Urothelium cell line (cell line): ENCODE data around the gene RAI14.

Source experiments
- DNase-seq: peaks from one replicate; pipeline ENCODE4 v3.0.0; 2011; ENCODE audit warnings: low spot score, mixed read lengths
- FAIRE-seq: peaks from 2 replicates; lab custom pipeline; 2011; peaks lifted over from hg19 to GRCh38; lab: Jason Lieb, UNC

The RAI14 gene

DNA sequence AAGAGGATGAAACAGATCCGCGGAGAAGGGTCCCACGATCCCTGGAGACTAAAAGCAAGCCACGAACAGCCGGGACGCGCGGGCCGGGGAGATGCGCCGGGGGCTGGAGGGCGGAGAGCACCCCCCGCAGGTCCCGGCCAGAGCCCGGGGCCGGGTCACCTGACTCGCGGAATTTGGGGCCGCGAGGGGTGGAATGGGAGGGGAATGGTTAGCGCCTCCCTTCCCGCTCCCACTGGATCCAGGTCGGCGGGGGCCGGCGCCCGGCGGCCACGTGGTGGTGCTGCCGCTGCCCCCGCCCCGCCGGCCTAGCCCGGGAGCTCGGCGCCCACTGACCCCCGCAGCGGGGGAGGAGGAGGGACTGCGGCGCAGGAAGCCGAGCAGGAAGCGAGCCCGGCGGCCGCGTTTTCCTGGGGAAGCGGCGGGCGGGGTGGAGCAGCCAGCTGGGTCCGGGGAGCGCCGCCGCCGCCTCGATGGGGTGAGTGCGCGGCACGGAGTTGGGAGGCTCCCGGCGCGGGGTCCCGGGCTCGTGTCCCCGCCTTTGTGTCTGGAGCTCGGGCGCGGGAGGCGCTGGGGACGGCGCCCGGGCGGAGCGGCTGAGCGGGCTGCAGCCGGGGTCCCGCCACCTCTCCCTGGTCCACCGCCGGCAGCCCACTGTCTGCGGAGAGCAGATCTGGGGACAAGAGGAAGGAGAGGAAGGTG, at the start of gene RAI14:
TSS of gene RAI14 (plus strand) at position 328 of the 699 bp plus-strand sequence. CDS start 30,592 bp downstream, outside the sequence.
- DNase-seq = peak; percentile 95
- no peak for FAIRE-seq

DNA sequence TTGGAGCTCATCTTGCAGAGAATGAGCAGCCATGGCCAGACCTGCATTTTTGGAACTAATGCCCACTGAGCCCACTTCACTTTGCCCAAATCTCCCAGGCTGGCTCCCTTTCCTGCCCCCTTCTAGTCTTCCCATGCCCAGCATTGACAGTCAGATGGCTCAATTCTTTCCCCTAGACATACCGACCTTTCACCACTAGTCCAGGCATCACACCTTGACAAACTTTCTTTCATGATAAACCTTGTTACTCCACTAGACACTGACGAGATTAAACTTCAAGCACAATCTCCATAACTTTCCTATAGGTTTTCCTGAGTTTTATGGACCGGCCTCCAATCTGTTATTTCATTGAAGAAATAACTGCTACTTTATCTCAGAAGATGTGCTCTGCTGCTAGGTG, 47.8 kb upstream of the RAI14 start:
- no peak for FAIRE-seq
- no peak for DNase-seq

DNA sequence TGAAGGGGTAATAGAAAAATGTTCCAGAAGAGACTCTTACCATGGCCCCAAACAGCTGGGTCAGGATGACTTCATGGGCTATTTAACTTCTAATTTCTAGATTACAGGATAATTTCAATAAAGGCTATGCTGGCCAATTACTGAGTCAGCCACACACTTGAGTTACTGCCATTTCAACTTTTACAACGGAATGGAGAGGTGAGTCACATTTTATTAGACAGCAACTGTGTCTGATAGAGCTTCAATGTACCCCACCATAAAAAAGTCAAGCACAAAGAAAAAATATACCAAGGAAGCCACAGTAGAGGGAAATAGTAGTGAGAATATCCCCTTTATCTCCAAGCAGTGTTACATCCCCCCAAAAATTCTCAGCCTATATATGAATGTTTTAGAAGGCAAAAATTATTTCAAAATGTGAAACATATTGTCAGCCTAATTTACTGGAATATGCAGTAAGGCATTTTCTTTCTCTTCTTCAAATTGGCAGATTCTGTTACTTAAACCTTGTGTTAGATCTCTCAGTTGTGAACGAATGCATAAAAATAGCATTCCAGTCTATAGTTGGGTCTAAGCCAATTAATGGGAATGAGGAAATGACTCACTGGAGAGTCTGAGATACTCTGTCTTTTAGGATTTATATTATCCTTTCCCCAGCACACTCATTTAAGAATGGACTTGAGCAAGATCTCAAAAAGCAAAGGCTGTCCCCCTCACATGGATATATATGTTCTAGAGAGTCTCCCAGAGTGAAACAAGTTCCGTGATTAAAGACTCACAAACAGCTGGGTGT, 47.1 kb upstream of the RAI14 start:
- DNase-seq (peak; percentile 72), FAIRE-seq (no peak)

DNA sequence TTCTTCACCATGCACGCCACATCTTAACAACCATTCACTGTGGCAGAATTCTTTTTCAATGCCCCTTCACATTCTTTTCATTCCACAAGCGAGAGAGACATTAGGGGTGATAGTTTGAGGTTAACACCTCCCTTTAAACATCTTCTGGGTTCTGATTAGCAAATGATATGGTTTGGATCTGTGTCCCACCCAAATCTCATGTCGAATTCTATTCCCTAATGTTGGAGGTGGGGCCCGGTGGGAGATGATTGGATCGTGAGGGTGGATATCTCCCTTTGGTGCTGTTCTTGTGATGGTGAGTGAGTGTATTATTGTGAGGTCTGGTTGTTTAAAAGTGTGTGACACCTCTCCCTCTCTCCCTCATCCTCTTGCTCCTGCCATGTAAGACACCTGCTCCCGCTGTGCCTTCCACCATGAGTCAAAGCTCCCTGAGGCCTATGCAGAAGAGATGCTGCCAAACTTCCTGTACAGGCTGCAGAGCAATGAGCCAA, 46.1 kb upstream of the RAI14 start:
- DNase-seq (no peak), FAIRE-seq (peak; percentile 44)

DNA sequence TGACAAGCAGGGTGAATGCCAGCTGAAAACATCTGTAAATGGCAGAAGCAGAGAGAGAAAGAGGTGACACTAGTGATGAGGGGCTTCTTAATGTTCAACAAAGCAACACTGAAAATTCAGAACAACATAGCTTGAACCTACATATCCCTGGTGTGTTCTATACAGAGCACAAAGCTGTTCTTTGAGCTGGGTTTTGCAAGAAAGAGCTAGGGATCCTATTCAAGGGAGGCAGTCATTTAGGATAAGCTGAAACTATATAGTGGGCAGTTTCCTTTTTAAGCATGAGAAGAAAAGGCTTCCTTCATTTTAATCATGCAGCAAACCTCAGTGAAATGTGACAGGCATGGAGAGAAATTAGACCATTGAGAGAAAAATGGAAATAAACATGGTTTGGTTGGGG, 45.6 kb upstream of the RAI14 start:
- FAIRE-seq = no peak
- no peak for DNase-seq

DNA sequence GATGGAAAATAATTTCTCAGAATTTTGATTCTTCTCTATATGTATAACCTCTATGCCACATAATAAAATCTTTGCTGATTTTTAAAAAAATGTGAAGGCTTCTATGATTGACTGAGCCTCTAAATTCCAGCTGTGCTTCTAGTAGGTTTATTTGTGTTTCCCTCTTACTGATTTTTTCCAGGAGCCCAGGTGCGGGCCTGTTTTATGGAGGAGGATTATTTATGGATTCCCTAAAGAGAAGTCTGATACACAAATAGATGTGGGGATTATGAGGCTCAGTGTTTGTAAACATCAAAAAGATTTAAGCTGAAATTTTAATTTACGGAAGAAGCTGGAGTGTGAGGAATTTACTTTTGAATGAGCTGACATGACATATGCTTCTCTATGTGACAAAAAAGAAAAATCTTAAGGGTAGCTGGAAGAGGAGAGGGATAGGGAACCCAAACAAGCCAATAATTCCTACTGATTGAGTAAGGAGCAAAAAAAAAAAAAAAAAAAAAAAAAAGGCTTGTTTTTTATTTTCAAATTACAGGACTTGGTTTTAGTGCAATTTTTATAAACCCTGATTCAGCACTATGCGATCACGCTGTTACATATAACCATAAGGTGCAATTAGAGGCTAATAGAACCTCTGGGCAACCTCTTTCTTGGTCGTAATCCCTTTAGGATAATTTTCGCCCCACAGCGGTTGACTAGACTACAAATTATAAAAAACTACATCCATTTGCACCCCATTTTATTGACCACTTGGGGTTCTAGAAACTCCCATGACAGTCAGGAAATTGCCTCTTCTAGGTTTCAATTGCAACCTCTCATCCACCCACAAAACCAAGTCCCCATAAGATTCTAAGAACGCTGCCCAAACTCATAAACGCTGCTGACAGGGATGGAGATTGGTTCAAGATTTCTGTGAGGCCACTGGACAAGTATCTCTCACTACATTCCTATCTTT, 44.4 kb upstream of the RAI14 start:
- DNase-seq (no peak), FAIRE-seq (no peak)

DNA sequence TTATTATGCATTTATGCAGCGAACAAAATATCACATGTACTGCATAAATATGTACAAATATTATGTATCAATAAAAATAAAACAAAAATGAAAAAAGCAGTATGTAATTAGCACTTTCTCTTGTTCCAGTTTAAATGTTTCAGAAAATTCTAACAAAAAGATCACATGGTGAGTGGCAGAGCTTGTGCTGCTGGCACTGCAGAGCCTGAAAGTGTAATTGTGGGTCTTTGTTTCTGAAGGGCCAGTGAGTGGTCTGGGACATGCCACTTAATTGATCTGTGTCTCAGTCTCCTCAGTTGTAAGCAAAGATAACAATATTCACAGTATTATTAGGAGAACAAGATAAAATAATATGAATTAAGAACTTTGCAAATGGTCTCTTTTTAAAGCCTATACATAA, 39.5 kb upstream of the RAI14 start:
- FAIRE-seq (no peak), DNase-seq (no peak)

DNA sequence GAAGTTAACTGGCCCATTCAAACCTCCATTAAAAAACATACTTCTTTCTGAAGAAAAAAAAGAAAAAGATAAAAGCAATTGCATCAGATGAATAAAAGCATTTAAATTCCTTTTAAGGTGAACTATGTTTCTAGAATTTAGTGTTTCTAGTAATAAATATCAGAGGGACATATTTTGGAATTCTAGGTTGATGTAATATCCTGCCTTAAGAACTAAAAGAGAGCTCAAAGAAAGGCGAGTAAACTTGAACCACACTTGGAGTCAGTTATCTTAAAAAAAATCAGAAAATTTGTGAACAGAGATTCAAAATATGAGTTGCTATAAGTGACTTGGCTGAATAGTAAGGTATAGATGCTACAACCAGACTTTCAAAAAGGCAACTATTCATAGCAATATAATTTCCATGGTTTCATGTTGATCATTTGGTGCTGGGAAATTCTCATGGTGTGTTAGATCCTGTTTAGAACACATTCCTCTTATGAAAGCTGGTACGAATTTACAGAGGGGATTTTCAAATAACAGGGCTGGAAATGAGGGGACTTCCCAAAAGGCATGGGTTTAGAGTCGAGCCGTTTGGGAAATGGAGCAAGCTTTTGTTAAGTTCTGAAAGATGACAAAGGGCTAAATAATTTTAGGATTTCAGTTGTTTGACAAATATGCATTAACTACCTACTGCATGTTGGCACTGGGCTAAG, 37.6 kb upstream of the RAI14 start:
- no peak for FAIRE-seq
- DNase-seq = no peak

DNA sequence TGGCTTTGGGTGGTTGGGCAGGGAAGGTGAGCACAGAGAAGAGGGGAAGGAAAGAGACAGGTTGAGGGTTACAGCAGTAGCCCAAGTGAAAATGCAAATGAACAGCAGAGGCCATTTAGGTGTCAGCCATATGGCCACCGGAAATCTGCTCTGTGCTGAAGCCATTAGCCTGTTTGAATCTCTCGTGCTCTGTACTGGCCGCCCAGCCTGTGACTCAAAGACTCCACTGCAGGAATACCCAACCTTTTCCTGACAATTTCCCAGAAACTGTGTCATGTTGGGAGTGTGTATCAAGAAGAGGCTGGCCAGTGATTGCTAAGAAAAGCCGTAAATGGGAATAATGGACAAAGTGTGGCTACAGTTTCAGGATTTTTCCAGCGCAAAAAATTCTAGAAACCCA, 35.9 kb upstream of the RAI14 start:
- DNase-seq = no peak
- no peak for FAIRE-seq

DNA sequence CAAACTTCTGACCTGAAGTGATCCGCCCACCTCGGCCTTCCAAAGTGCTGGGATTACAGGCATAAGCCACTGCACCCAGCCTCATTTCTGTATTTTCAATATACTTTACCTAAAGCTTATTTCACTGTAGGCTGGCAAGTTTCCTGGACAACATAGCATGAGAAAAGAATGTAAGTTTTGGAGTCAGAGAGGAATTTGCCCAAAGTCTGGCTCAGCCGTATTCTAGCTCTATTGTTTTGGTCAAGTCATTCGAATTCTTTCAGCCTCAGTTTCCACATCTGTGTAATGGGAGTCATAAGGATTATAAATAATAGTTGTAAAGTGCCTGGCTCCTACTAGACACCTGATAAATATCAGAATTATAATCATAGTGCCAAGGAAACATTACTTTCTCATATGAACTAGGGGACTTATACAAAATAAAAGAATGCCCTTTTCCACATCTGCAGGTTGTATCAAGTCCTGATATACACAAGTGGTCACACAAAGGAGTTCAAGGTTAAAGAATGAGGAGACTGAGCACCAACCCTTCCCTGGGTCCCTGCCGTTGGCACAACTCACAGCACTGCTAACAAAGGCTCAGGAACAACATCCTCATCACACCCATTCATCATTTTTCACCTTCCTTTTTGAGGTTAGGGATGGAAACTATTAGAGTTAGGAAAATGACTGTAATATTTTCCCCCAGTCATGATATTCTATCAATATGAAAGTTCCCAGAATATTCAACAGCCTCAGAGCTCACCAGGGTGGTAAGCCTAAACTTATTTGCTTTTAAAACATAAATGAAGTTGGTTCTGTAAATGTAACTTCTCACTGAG, 34.6 kb upstream of the RAI14 start:
- DNase-seq (no peak), FAIRE-seq (no peak)

DNA sequence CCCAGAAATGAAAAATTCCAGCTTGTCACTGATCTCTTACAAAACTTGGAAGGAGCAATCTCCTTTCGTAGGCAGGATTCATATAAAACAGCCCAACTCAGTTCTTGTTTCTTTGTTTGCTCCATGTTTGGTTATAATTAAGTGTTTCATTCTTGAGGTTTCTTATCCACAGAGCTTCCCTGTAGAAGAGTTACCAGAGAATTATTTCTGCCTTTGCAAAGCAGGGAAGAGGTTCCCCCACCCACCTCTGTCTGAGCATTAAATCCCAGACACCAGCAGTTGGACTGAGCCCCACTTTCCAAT, 34.1 kb upstream of the RAI14 start:
- DNase-seq (no peak), FAIRE-seq (no peak)

DNA sequence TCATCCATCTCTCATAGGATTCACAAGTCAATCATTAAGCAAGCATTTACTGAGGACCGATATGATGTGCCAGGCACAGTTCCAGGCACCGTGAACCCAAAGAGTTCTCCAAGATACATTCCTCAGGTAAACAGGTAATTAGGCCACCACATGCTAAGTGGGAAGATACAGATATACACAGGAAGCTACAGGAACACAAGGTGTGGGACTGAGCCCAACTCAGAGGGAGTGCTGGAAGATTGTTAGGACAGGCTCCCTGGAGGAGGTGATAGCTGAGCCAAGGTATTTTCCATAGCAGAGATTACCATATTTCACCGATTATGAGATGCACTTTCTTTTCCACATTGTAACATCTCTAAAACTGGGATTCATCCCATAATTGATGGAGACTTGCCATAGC, 31.4 kb upstream of the RAI14 start:
- FAIRE-seq (no peak), DNase-seq (no peak)

DNA sequence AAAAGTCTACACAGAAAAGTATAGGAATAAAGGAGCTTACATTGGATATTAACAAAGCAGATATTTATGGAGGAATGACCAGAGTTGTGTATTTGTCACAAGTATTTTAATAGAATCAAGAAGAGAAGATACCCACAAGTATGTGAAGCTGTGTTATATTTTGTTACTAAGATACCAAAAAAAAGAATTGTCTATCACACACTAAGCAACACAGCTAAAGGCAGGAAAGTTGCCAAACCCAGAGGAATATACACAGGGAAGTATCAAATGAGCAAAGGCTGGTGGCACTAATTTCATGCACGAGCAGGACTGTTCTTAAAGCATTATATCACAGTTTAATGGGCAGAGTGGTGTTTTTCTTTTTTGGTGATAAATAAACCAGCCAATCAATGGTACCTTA, 30.9 kb upstream of the RAI14 start:
- FAIRE-seq (no peak), DNase-seq (no peak)

DNA sequence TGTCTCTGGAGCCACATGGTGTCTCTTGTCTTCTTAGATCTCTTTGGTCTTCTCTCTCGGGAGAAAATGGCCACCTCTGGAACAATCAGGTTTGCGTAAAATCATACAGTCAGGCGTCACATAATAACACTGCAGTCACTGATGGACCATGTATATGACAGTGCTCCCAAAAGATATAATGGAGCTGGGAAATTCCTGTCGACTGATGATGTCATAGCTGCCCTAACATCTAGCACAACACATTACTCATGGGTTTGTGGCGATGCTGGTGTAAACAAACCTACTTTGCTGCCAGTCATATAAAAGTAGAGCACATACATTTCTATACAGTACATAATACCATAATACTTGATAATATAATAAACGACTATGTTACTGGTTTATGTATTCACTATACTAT, 30.1 kb upstream of the RAI14 start:
- FAIRE-seq (no peak), DNase-seq (no peak)

DNA sequence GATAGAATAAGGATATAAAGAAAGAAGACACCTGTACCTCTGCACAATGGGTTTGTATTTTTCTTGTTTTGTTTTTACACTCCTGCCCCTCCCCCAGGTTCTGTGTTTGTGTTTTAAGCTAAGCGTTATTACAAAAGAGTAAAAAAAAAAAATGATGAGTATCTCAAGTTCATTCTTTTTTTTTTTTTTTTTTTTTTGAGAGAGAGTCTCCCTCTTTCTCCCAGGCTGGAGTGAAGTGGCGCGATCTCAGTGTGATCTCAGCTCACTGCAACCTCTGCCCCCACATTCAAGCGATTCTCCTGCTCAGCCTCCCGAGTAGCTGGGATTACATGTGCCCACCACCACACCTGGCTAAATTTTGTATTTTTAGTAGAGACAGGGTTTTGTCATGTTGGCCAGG, 29.4 kb upstream of the RAI14 start:
- DNase-seq (no peak), FAIRE-seq (no peak)

DNA sequence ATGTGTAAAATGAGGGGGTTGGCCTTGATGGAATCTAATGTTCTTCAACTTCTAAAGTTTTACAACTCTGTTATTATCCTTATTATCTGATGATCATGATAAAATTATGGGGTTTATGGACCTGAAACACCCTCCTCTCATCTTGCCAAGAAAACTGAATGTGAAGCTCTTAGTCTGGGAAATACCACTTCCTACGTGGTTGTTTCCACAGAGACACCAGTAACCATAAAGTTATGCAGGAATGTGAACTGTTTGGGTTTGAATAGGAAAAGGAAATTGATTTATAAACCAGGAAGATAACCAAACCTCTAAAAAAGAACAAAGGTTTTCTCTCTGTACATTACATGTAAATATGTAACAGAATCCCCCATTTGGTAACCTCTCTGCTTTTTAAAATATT, 28.3 kb upstream of the RAI14 start:
- FAIRE-seq (no peak), DNase-seq (no peak)

DNA sequence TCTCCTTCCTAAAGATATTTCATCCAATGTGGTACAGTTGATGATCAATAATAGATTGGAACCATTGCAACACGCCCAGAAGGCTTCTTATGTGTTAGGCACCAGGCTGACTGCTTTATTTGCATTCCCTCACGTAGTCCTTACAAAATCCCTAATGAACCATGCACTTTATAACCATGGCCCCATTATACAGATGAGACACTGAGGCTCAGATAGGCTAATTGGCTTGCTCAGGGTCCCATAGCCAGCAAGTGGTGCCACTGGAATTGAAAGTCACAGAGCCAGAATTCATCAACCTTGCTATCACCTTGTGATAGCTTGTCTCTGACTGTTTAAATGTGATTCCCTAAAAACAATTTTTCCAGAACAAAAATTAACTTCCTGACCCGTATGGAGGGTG, 27.8 kb upstream of the RAI14 start:
- FAIRE-seq (no peak), DNase-seq (no peak)

DNA sequence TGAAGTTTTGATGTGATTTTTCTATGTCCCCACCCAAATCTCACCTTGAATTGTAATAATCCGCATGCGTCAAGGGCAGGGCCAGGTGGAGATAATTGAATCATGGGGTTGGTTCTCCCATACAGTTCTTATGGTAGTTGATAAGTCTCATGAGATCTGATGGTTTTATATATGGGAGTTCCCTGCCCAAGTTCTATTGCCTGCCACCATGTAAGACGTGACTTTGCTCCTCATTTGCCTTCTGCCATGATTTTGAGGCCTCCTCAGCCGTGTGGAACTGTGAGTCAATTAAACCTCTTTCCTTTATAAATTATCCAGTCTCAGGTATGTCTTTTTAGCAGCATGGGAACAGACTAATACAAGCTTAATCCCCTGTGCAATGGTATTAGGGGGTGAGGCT, 25.5 kb upstream of the RAI14 start:
- FAIRE-seq (no peak), DNase-seq (no peak)

DNA sequence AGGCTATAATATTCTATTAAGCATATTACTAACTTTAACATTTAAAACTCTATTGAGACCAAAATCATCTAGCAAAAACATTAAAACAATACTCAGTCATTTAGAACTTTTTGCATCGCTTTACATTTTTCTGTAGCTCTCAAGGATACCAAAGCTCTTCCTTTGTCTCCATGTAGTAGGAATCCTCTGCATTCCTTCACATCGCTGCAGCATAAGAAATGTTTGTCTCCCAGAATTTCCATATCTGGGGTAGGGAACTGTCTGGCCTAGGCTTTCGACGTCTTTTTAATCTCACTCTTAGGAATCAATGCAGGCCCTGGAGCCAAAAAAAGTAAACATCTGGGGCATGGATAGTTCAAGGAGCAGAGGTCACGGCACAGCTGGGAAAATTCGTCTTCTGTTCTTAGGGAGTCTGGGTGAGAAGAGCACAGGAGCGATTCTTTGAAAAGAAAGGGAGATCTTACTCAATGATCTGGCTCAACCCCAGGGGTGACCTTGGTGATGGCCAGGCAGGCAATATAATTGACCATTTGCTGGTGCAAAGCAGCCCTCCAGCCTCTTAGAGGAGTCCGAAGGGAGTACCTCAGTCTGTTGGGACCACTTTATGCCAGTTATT, 23.2 kb upstream of the RAI14 start:
- no peak for DNase-seq
- FAIRE-seq = no peak
